Heart left ventricle (tissue), 13 donors: ENCODE measurements around the gene TTC23L.

Experiments
- CTCF ChIP-seq, 12 donors: fragments of 200-600 bp; sonication (generic) in 4 of 12; IDR thresholded peaks; one replicate each; pipeline versions ENCODE4 v1.5.0 to v1.8.0; 2018 to 2022; ENCODE audit warnings: antibody characterized with exemption in 12 of 12, mild to moderate bottlenecking in 5 of 12
- POLR2A ChIP-seq, 2 donors: fragments of 450-650 bp; IDR thresholded peaks; one replicate each; pipeline ENCODE4 v1.6.1; 2017; ENCODE audit warnings: antibody characterized with exemption in 2 of 2, mild to moderate bottlenecking in 2 of 2, moderate library complexity in 2 of 2
- donor health status: ischemic (EF 13 %, LVEDD 7.1; RV severe dilation, severe dysfunction).
- donor health status: DM: no; HTN: yes; CAD: no.
- donor health status: DM: no; HTN: no; CAD: no.
- donor health status: ischemic (EF 25% LVEDD 6.9; RV normal size, moderate dysfunction).
- donor health status: ischemic (EF 25% LVEDD 5.7; RV mildly dilated, moderate dysfunction).
- donor health status: ischemic (EF 35%, LVEDD 5.7; RV mildly dilated, moderate dysfunction).
- donor health status: nonischemic (EF 11% LVEDD 7.7; RV severe dilation, severe dysfunction).
- donor health status: DM: yes; HTN: yes; CAD: no.
- donor health status: PGD.
- donor health status: ischemic (EF 29% LVEDD 5.4; RV normal size, mild dysfunction).
- donor health status: nonischemic (EF 23%, LVEDD 6.1; RV moderate dilation, normal function).

DNA sequence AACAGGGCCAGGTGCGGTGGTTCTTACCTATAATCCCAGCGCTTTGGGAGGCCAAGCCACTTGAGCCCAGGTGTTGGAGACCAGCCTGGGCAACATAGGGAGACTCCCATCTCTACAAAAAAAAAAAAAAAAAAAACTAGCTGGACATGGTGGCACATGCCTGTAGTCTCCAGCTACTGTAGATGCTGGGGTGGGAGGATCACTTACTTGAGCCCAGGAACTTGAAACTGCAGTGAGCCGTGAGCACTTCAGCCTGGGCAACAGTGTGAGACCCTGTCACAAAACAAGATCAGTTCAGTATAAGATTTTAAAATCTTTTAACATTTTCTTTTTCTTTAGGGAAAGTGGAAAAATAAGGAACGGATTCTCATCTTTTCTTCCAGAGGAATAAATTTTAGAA lies 79.1 kb downstream of the TTC23L start:
- no peak for TF ChIP-seq CTCF (IDR thresholded peaks at IDR 0.05)
- no peak for TF ChIP-seq POLR2A (IDR thresholded peaks at IDR 0.05)
